ENCODE measurements around the gene KHSRP. TPM values are rescaled to one million over a fixed set of nuclear protein-coding genes. Genes with fewer than 3 reads are reported as not detected.

Gene KHSRP
- total and polyA plus RNA-seq, 2 donors (not counting 1 experiment from before 2014, with no cell fraction given) = 79.6 to 205 TPM

DNA sequence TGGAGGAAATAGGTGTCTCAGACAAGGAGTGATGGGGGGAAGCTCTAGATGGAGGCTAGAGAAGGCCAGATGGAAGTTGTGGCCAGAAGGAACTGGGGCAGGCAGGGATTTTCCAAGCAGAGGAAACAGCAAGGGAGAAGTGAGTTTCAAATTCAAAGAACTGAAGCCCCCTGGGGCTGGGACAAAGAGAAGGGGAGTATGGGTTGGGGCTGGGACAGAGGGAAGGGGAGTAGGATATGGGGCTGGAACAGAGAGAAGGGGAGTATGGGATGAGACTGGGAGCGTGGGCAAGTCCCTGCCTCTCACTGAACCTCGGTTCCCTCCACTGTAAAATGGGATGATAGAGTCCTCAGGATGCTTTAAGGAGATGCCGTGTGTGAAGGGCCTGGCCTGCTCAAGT is 29.8 kb downstream of the KHSRP start:
- no peak overlapping the region for H3K9ac ChIP-seq (ENCODE audit: low read length)
- no peaks in the 10 kb centered on the region for H3K9me3 ChIP-seq (ENCODE audit: control extremely low read depth in 1 of 3, control insufficient read depth in 2 of 3, insufficient read depth in 1 of 3, low read length in 2 of 3)
- POLR2A ChIA-PET = interaction anchor here (0.7 kb wide), 1 partner anchor 1970 kb away, joined by 3 read pairs; no protein-coding TSS in a partner anchor
- H3K36me3 ChIP-seq (replicated peaks in 1 of 2; ENCODE audit: control extremely low read depth in 1 of 2, control insufficient read depth in 1 of 2, extremely low read depth in 1 of 2, insufficient read depth in 2 of 2, low read length in 1 of 2) = peaks cover 1 to 2% of the 10 kb centered on the region in 2 experiments
- ATAC-seq (ENCODE audit: low read depth) (no peak), DNase-seq (no peak)
- no peak overlapping the region for H3K4me3 ChIP-seq (ENCODE audit: control extremely low read depth in 1 of 5, extremely low read depth in 1 of 5, insufficient read depth in 1 of 5, low read depth in 2 of 5, low read length in 4 of 5)
- intact Hi-C loops (cut with micrococcal nuclease) = no loop called here
- H3K27me3 Mint-ChIP-seq = no peaks in the 10 kb centered on the region
- H3K27ac ChIP-seq (ENCODE audit: low read length in 2 of 2) = no peak overlapping the region
- TF ChIP-seq EZH2 (IDR thresholded peaks at IDR 0.05; ENCODE audit: borderline replicate concordance, insufficient read depth, low read depth, low read length, poor library complexity, severe bottlenecking) = no peak
- TF ChIP-seq, protein P1, sequence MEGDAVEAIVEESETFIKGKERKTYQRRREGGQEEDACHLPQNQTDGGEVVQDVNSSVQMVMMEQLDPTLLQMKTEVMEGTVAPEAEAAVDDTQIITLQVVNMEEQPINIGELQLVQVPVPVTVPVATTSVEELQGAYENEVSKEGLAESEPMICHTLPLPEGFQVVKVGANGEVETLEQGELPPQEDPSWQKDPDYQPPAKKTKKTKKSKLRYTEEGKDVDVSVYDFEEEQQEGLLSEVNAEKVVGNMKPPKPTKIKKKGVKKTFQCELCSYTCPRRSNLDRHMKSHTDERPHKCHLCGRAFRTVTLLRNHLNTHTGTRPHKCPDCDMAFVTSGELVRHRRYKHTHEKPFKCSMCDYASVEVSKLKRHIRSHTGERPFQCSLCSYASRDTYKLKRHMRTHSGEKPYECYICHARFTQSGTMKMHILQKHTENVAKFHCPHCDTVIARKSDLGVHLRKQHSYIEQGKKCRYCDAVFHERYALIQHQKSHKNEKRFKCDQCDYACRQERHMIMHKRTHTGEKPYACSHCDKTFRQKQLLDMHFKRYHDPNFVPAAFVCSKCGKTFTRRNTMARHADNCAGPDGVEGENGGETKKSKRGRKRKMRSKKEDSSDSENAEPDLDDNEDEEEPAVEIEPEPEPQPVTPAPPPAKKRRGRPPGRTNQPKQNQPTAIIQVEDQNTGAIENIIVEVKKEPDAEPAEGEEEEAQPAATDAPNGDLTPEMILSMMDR (IDR thresholded peaks at IDR 0.05) = no peak
- no peaks in the 10 kb centered on the region for H4K20me1 ChIP-seq (ENCODE audit: control insufficient read depth, insufficient read depth, low read length, poor library complexity, severe bottlenecking)
- H3K4me1 Mint-ChIP-seq = peaks cover 26% of the 10 kb centered on the region
- peak overlapping the region; percentile 66 for H3K4me3 Mint-ChIP-seq
- no peaks in the 10 kb centered on the region for H3K9me3 Mint-ChIP-seq (ENCODE audit: insufficient read depth)
- 100% methylated on average over 3 of the region's 3 CpGs for WGBS (ENCODE audit: insufficient coverage)
- no peak overlapping the region for H3K4me2 ChIP-seq (replicated peaks; ENCODE audit: low read depth, low read length, poor library complexity, severe bottlenecking)
- no peaks in the 10 kb centered on the region for H3K27me3 ChIP-seq (replicated peaks in 1 of 4; ENCODE audit: control extremely low read depth in 1 of 4, control insufficient read depth in 3 of 4, insufficient read depth in 4 of 4, low read length in 3 of 4)
- peaks cover 15 to 16% of the 10 kb centered on the region in 2 donors for H3K4me1 ChIP-seq (ENCODE audit: control insufficient read depth in 2 of 2, insufficient read depth in 2 of 2, low read length in 2 of 2)
- peak overlapping the region; percentile 46 for H3K27ac Mint-ChIP-seq
- no peak overlapping the region for H2AFZ ChIP-seq (ENCODE audit: insufficient read depth, low read depth, low read length, poor library complexity, severe bottlenecking)
- H3K79me2 ChIP-seq (ENCODE audit: control insufficient read depth, insufficient read depth, low read length) = peaks cover 16% of the 10 kb centered on the region
- CTCF ChIA-PET = interaction anchor here (0.8 kb wide), 1 partner anchor 22 kb away, joined by 3 read pairs; no protein-coding TSS in a partner anchor

- Histone ChIP-seq H2AFZ (ENCODE audit: insufficient read depth, low read depth, low read length, poor library complexity, severe bottlenecking) (peak overlapping the region; percentile 84), H3K36me3 (replicated peaks in 1 of 2; ENCODE audit: control extremely low read depth in 1 of 2, control insufficient read depth in 1 of 2, extremely low read depth in 1 of 2, insufficient read depth in 2 of 2, low read length in 1 of 2) (peaks cover 3 to 9% of the 10 kb centered on the region in 2 experiments), H3K4me3 (ENCODE audit: control extremely low read depth in 1 of 5, extremely low read depth in 1 of 5, insufficient read depth in 1 of 5, low read depth in 2 of 5, low read length in 4 of 5) (peak overlapping the region; percentile 70 to 91 (median 83)), H3K4me2 (replicated peaks; ENCODE audit: low read depth, low read length, poor library complexity, severe bottlenecking) (peak overlapping the region; percentile 91), H3K9me3 (ENCODE audit: control extremely low read depth in 1 of 3, control insufficient read depth in 2 of 3, insufficient read depth in 1 of 3, low read length in 2 of 3) (no peaks in the 10 kb centered on the region), H3K9ac (ENCODE audit: low read length) (peak overlapping the region; percentile 92), H3K79me2 (ENCODE audit: control insufficient read depth, insufficient read depth, low read length) (peaks cover 16% of the 10 kb centered on the region), H3K27me3 (replicated peaks in 1 of 4; ENCODE audit: control extremely low read depth in 1 of 4, control insufficient read depth in 3 of 4, insufficient read depth in 4 of 4, low read length in 3 of 4) (no peaks in the 10 kb centered on the region), H3K27ac (ENCODE audit: low read length in 2 of 2) (peak overlapping the region; percentile 73 to 95), H3K4me1 (ENCODE audit: control insufficient read depth in 2 of 2, insufficient read depth in 2 of 2, low read length in 2 of 2) (peaks cover 15 to 16% of the 10 kb centered on the region in 2 donors), H4K20me1 (ENCODE audit: control insufficient read depth, insufficient read depth, low read length, poor library complexity, severe bottlenecking) (no peaks in the 10 kb centered on the region)
- H3K4me1 Mint-ChIP-seq = peaks cover 26% of the 10 kb centered on the region
- peak overlapping the region; percentile 95 for H3K4me3 Mint-ChIP-seq
- ChIA-PET POLR2A (interaction anchor here (2.0 to 2.7 kb wide), 2 partner anchors 21 to 32 kb away, joined by 14 to 15 read pairs; partner anchors contain the start of genes ALKBH7 and KHSRP), CTCF (interaction anchor here (1.0 to 1.4 kb wide), 2 partner anchors 22 to 33 kb away, joined by 3 to 5 read pairs; partner anchors contain the start of genes ALKBH7 and CLPP)
- TF ChIP-seq, protein P1 (IDR thresholded peaks at IDR 0.05) = no peak
- no peak for TF ChIP-seq EZH2 (IDR thresholded peaks at IDR 0.05; ENCODE audit: borderline replicate concordance, insufficient read depth, low read depth, low read length, poor library complexity, severe bottlenecking)
- 14% methylated on average over 6 of the region's 14 CpGs for WGBS (ENCODE audit: insufficient coverage)
- H3K27ac Mint-ChIP-seq = peak overlapping the region; percentile 97
- intact Hi-C loops (cut with micrococcal nuclease) = loop anchor here (1.0 kb wide), 5 partner anchors 21 to 195 kb away; partner anchors contain the start of gene CLPP
- DNase-seq (no peak), ATAC-seq (ENCODE audit: low read depth) (no peak)
- H3K27me3 Mint-ChIP-seq = no peaks in the 10 kb centered on the region
- H3K9me3 Mint-ChIP-seq (ENCODE audit: insufficient read depth) = no peaks in the 10 kb centered on the region
These were observed 30.6 kb downstream of the KHSRP start for GRCh38 chr19:6393983-6394412.
